AG09319 (cell line): Measurements from ENCODE around the gene MYMK.

Experiments used
- DNase-seq: peaks from one replicate; pipeline ENCODE4 v3.0.0-alpha.2; 2010; ENCODE audit warnings: low read depth; ENCODE audit errors: extremely low read depth
- CTCF ChIP-seq: IDR thresholded peaks from 2 replicates; pipeline ENCODE4 v1.5.1; 2011; ENCODE audit warnings: low read depth, mild to moderate bottlenecking, inconsistent platforms, low read length, moderate library complexity

The MYMK gene

GRCh38 chr9:133477461-133477860, 47.3 kb downstream of the MYMK start:
- TF ChIP-seq CTCF = no peak
- DNase-seq = no peak

- no peak for TF ChIP-seq CTCF
- no peak for DNase-seq
Measured at GRCh38 chr9:133476941-133477340, 47.8 kb downstream of the MYMK start.

- TF ChIP-seq CTCF = no peak
- DNase-seq = no peak
Measured at GRCh38 chr9:133476036-133476931, 48.5 kb downstream of the MYMK start.

- DNase-seq = no peak
- no peak for TF ChIP-seq CTCF
Measured at GRCh38 chr9:133475292-133476012, 49.3 kb downstream of the MYMK start.

GRCh38 chr9:133474853-133475252, 49.9 kb downstream of the MYMK start:
- no peak for TF ChIP-seq CTCF
- DNase-seq = no peak

- no peak for DNase-seq
Measured at GRCh38 chr9:133474215-133474614, 50.5 kb downstream of the MYMK start.

More at GRCh38 chr9:133474215-133474614, 50.5 kb downstream of the MYMK start:
- TF ChIP-seq CTCF = no peak
